B cell (primary cell): ENCODE measurements around the gene ALG2. TPM values are rescaled to one million over a fixed set of nuclear protein-coding genes. Genes with fewer than 3 reads are reported as not detected.

Experiments
- ATAC-seq: fragments of 200-7000 bp; cut with Tn5 transposase; one replicate; pipeline ENCODE4 v1.10.0; 2021; ENCODE audit warnings: low read depth, mild to moderate bottlenecking, moderate number of reproducible peaks, moderate library complexity
- CTCF ChIA-PET: fragments of 350-600 bp; sonication (Branson Sonifier 250); formaldehyde crosslinking; loops from one replicate; lab custom pipeline; 2021; ENCODE audit warnings: antibody characterized with exemption, inconsistent platforms; lab: Charles Lee
- POLR2A ChIA-PET: fragments of 350-600 bp; sonication (Branson Sonifier 250); formaldehyde crosslinking; loops from one replicate; lab custom pipeline; 2021; ENCODE audit warnings: antibody characterized with exemption; lab: Charles Lee
- DNase-seq: peaks from one replicate; pipeline ENCODE4 v3.0.0; 2013
- H2AFZ ChIP-seq: 2 replicates; pipeline ENCODE4 v1.6.1; 2012; ENCODE audit warnings: mild to moderate bottlenecking, low read depth, low read length; ENCODE audit not compliant: insufficient read depth, poor library complexity, severe bottlenecking
- H3K27ac ChIP-seq, 2 donors: 1 replicate in 1 of 2; 2 replicates in 1 of 2; pipeline ENCODE4 v1.5.1; 2012 to 2013; ENCODE audit warnings: low read length in 2 of 2, mild to moderate bottlenecking in 2 of 2, moderate library complexity in 1 of 2
- H3K27me3 ChIP-seq, 4 experiments: fragments of 200-600 bp in 1 of 4; sonication (generic) in 1 of 4; replicated peaks in 1 of 4; 1 replicate in 2 of 4; 2 replicates in 2 of 4; pipeline versions ENCODE4 v1.6.1 to v1.7.0; 2013 to 2016; ENCODE audit warnings: low read length in 3 of 4, mild to moderate bottlenecking in 2 of 4, mixed read lengths in 1 of 4, moderate library complexity in 1 of 4; ENCODE audit not compliant: insufficient read depth in 4 of 4, control insufficient read depth in 3 of 4; ENCODE audit errors: control extremely low read depth in 1 of 4
- H3K36me3 ChIP-seq, 2 experiments: replicated peaks in 1 of 2; 1 replicate in 1 of 2; 2 replicates in 1 of 2; pipeline versions ENCODE4 v1.6.1 to v1.7.1; 2013; ENCODE audit warnings: low read length in 1 of 2; ENCODE audit not compliant: insufficient read depth in 2 of 2, control insufficient read depth in 1 of 2; ENCODE audit errors: control extremely low read depth in 1 of 2, extremely low read depth in 1 of 2
- H3K4me1 ChIP-seq, 2 donors: fragments of 200-600 bp in 1 of 2; sonication (generic) in 1 of 2; 1 replicate in 1 of 2; 2 replicates in 1 of 2; pipeline versions ENCODE4 v1.5.1 to v1.6.1; 2013 to 2017; ENCODE audit warnings: low read length in 2 of 2; ENCODE audit not compliant: control insufficient read depth in 2 of 2, insufficient read depth in 2 of 2
- H3K4me2 ChIP-seq: replicated peaks from 2 replicates; pipeline ENCODE3; 2012; ENCODE audit warnings: mild to moderate bottlenecking, low read depth, low read length; ENCODE audit not compliant: poor library complexity, severe bottlenecking
- H3K4me3 ChIP-seq, 5 experiments: fragments of 200-600 bp in 1 of 5; sonication (generic) in 1 of 5; 1 replicate in 3 of 5; 2 replicates in 2 of 5; pipeline versions ENCODE4 v1.5.1 to v1.7.0; 2011 to 2016; ENCODE audit warnings: low read length in 4 of 5, mild to moderate bottlenecking in 4 of 5, low read depth in 2 of 5, control low read depth in 1 of 5, moderate library complexity in 1 of 5; ENCODE audit not compliant: insufficient read depth in 1 of 5; ENCODE audit errors: control extremely low read depth in 1 of 5, extremely low read depth in 1 of 5
- H3K79me2 ChIP-seq: fragments of 200-600 bp; sonication (generic); one replicate; pipeline ENCODE4 v1.6.0; 2016; ENCODE audit warnings: low read length; ENCODE audit not compliant: control insufficient read depth, insufficient read depth
- H3K9ac ChIP-seq: fragments of 200-600 bp; sonication (generic); 2 replicates; pipeline ENCODE4 v1.6.1; 2017; ENCODE audit warnings: mild to moderate bottlenecking, low read length, moderate library complexity
- H3K9me3 ChIP-seq, 3 donors: one replicate each; pipeline versions ENCODE4 v1.6.1 to v1.7.1; 2013; ENCODE audit warnings: low read length in 2 of 3; ENCODE audit not compliant: control insufficient read depth in 2 of 3, insufficient read depth in 1 of 3; ENCODE audit errors: control extremely low read depth in 1 of 3
- H4K20me1 ChIP-seq: 2 replicates; pipeline ENCODE4 v1.6.0; 2012; ENCODE audit warnings: mild to moderate bottlenecking, low read length; ENCODE audit not compliant: insufficient read depth, control insufficient read depth, poor library complexity, severe bottlenecking
- H3K27ac Mint-ChIP-seq: one replicate; pipeline ENCODE4 v1.8.0; 2021; ENCODE audit warnings: mixed read lengths
- H3K27me3 Mint-ChIP-seq: one replicate; pipeline ENCODE4 v1.8.0; 2021; ENCODE audit warnings: mixed read lengths
- H3K4me1 Mint-ChIP-seq: one replicate; pipeline ENCODE4 v1.8.0; 2021; ENCODE audit warnings: mixed read lengths
- H3K4me3 Mint-ChIP-seq: one replicate; pipeline ENCODE4 v1.8.0; 2021; ENCODE audit warnings: mixed read lengths
- H3K9me3 Mint-ChIP-seq: one replicate; pipeline ENCODE4 v1.8.0; 2022; ENCODE audit warnings: mixed read lengths; ENCODE audit not compliant: insufficient read depth
- CTCF ChIP-seq: fragments of 200-600 bp; IDR thresholded peaks from one replicate; pipeline ENCODE4 v1.8.0; 2022; ENCODE audit warnings: antibody characterized with exemption, mild to moderate bottlenecking
- EZH2 ChIP-seq: IDR thresholded peaks from 2 replicates; pipeline ENCODE4 v1.6.1; 2012; ENCODE audit warnings: borderline replicate concordance, low read depth, mild to moderate bottlenecking, moderate library complexity, low read length; ENCODE audit not compliant: insufficient read depth, poor library complexity, severe bottlenecking
- WGBS: methylation state at CpG from one replicate; pipeline ENCODE4 v1.1.5; 2013; ENCODE audit warnings: missing lambda C conversion rate; ENCODE audit not compliant: insufficient coverage; 5-methylcytosine and 5-hydroxymethylcytosine counted together
- intact Hi-C: fragments of 100-400 bp; cut with micrococcal nuclease; formaldehyde crosslinking; loops from one replicate; pipeline ENCODE4 v1.10.0; 2022
- polyA plus RNA-seq: library from polyadenylated mRNA; depleted of rRNA; stranded (reverse); fragments of >200 nt; gene quantifications from 2 replicates; pipeline ENCODE4 v1.2.3, GENCODE V29; 2012
- total RNA-seq, 2 donors: library from RNA; stranded (reverse); fragments of 120-200 nt in 1 of 2; gene quantifications; 1 replicate in 1 of 2; 2 replicates in 1 of 2; pipeline versions ENCODE4 v1.2.3 to v1.2.4, GENCODE V29; 2013 to 2022

Gene ALG2
- total and polyA plus RNA-seq, 2 donors (not counting 1 experiment from before 2014, with no cell fraction given), result 14.3 to 46.3 TPM

GRCh38 chr9:99266255-99267023 lies 44.7 kb upstream of the ALG2 start:
- H3K9me3 Mint-ChIP-seq, result no peaks in the 10 kb centered on the region
- H3K4me3 Mint-ChIP-seq, result peak overlapping the region; percentile 71
- H2AFZ ChIP-seq, result peak overlapping the region; percentile 59
- ATAC-seq, result peak; percentile 74
- H3K27ac ChIP-seq, result no peak overlapping the region
- no peaks in the 10 kb centered on the region for H3K9me3 ChIP-seq
- no peaks in the 10 kb centered on the region for H3K27me3 ChIP-seq
- H3K4me3 ChIP-seq, result peak overlapping the region in 1 of 5 experiments; percentile 3
- H3K4me2 ChIP-seq, result peak overlapping the region; percentile 52
- CTCF ChIA-PET, result interaction anchor here (0.6 to 2.9 kb wide), 21 partner anchors 7 to 1057 kb away, joined by 3 to 29 read pairs (median 5); partner anchors contain the start of genes ALG2, NR4A3 and SEC61B
- H3K36me3 ChIP-seq, result no peaks in the 10 kb centered on the region
- H4K20me1 ChIP-seq, result no peaks in the 10 kb centered on the region
- H3K27ac Mint-ChIP-seq, result peak overlapping the region; percentile 59
- H3K27me3 Mint-ChIP-seq, result peaks cover 3% of the 10 kb centered on the region
- H3K4me1 Mint-ChIP-seq, result peaks cover 31% of the 10 kb centered on the region
- no peaks in the 10 kb centered on the region for H3K79me2 ChIP-seq
- 11% methylated on average over 17 of the region's 17 CpGs for WGBS
- peak; percentile 81 for DNase-seq
- POLR2A ChIA-PET, result interaction anchor here (0.6 kb wide), 1 partner anchor 558 kb away, joined by 13 read pairs; no protein-coding TSS in a partner anchor
- intact Hi-C loops, result loop anchor here (1.0 to 10.0 kb wide), 7 partner anchors 34 to 1056 kb away; partner anchors contain the start of gene NR4A3
- H3K9ac ChIP-seq, result no peak overlapping the region
- peaks cover 6 to 9% of the 10 kb centered on the region in 2 donors for H3K4me1 ChIP-seq
- no peak for TF ChIP-seq EZH2
- TF ChIP-seq CTCF, result peak; percentile 95

DNA sequence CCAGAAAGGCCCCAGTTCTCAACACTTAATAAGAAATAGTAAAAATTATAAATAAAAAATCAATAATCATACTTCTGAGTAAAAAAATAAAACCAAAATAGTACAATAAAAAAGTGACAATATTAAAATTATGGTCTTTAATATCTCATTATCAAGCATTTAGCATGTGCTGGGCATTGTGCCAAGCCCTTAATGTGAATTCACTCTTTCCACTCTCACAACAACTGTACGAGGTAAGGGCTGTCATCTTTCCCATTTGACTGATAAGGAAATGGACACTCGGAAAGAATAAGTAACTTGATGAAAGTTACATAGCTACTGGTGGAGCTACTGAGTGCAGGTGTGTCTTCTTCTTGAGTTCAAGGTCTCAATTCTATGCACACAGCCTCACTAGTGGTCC lies 43.9 kb upstream of the ALG2 start:
- Mint-ChIP-seq H3K4me3 (no peak overlapping the region), H3K9me3 (no peaks in the 10 kb centered on the region), H3K4me1 (peaks cover 33% of the 10 kb centered on the region), H3K27ac (no peak overlapping the region), H3K27me3 (peaks cover 3% of the 10 kb centered on the region)
- no peak for DNase-seq
- Histone ChIP-seq H2AFZ (no peak overlapping the region), H3K79me2 (no peaks in the 10 kb centered on the region), H4K20me1 (no peaks in the 10 kb centered on the region), H3K4me1 (peaks cover 6 to 9% of the 10 kb centered on the region in 2 donors), H3K36me3 (no peaks in the 10 kb centered on the region), H3K4me3 (no peak overlapping the region), H3K27ac (no peak overlapping the region), H3K9me3 (no peaks in the 10 kb centered on the region), H3K9ac (no peak overlapping the region), H3K27me3 (no peaks in the 10 kb centered on the region), H3K4me2 (no peak overlapping the region)
- WGBS, result no CpG with 5 or more reads among the region's 2 CpGs
- CTCF ChIA-PET, result interaction anchor here (0.8 to 2.9 kb wide), 21 partner anchors 8 to 1058 kb away, joined by 3 to 29 read pairs (median 5); partner anchors contain the start of genes ALG2, NR4A3 and SEC61B
- no peak for TF ChIP-seq EZH2
- no peak for TF ChIP-seq CTCF
- POLR2A ChIA-PET, result interaction anchor here (0.6 kb wide), 1 partner anchor 559 kb away, joined by 13 read pairs; no protein-coding TSS in a partner anchor
- no peak for ATAC-seq
- intact Hi-C loops, result loop anchor here (1.0 to 10.0 kb wide), 7 partner anchors 33 to 1057 kb away; partner anchors contain the start of gene NR4A3
